Thyroid gland (tissue), 4 donors: Measurements from ENCODE around the gene LYSMD3.

Source experiments
- POLR2A ChIP-seq, 2 donors: fragments of 450-650 bp; IDR thresholded peaks; one replicate each; pipeline ENCODE4 v1.6.1; 2017; ENCODE audit warnings: antibody characterized with exemption in 2 of 2, mild to moderate bottlenecking in 2 of 2, moderate library complexity in 1 of 2
- TF ChIP-seq, protein P1 (sequence below), 6 experiments: fragments of 200-600 bp in 3 of 6; fragments of 450-650 bp in 3 of 6; sonication (generic) in 3 of 6; IDR thresholded peaks; one replicate each; pipeline ENCODE4 v1.5.1; 2016 to 2019; ENCODE audit warnings: antibody characterized with exemption in 6 of 6, mild to moderate bottlenecking in 2 of 6, inconsistent platforms in 1 of 6, moderate library complexity in 1 of 6

DNA sequence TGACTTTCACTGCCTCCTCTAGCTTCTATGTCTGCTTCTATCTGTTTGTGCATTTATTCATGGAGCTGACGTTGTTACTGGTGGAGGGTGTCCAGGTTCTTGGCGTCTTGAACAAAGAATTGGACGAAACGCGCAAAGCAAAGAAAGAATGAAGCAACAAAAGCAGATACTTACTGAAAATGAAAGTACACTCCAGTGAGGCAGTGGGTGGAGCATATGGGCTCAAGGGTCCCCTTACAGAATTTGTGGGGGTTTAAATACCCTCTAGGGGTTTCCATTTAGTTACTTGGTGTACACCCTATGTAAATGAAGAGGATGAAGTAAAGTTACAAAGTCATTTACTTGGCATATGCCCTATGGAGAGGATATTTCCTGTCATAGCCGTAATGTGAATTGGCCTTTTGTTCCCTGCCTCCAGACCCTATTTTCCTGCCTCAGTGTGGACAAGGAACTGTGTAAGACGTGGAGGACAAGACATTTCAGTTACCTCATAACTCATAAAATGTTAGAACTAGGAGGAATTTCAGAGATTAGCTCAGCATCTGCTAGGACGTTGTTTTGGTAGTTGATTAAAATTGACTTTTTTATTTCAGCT, 51.7 kb downstream of the LYSMD3 start:
- TF ChIP-seq, protein P1, sequence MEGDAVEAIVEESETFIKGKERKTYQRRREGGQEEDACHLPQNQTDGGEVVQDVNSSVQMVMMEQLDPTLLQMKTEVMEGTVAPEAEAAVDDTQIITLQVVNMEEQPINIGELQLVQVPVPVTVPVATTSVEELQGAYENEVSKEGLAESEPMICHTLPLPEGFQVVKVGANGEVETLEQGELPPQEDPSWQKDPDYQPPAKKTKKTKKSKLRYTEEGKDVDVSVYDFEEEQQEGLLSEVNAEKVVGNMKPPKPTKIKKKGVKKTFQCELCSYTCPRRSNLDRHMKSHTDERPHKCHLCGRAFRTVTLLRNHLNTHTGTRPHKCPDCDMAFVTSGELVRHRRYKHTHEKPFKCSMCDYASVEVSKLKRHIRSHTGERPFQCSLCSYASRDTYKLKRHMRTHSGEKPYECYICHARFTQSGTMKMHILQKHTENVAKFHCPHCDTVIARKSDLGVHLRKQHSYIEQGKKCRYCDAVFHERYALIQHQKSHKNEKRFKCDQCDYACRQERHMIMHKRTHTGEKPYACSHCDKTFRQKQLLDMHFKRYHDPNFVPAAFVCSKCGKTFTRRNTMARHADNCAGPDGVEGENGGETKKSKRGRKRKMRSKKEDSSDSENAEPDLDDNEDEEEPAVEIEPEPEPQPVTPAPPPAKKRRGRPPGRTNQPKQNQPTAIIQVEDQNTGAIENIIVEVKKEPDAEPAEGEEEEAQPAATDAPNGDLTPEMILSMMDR (IDR thresholded peaks at IDR 0.05): no peak
- TF ChIP-seq POLR2A (IDR thresholded peaks at IDR 0.05): no peak
